Activated CD4-positive, alpha-beta T cell treated with anti-CD3 and anti-CD28 coated beads, Interleukin-10, Interleukin-2, amounts not matched to agents 100 ng/mL and 50 ng/mL, durations not matched to agents 16 hours and 8 hours (primary cell): Measurements from ENCODE around the gene DHX8.

Source experiments
- DNase-seq: peaks from one replicate; pipeline ENCODE4 v3.0.0-alpha.2; 2020

The DHX8 gene

GRCh38 chr17:43528319-43528987 lies 44.7 kb downstream of the DHX8 start:
- no peak for DNase-seq

- DNase-seq = no peak
These were observed 45.4 kb downstream of the DHX8 start for GRCh38 chr17:43528988-43529814.

GRCh38 chr17:43529947-43530287 lies 46.1 kb downstream of the DHX8 start:
- no peak for DNase-seq

GRCh38 chr17:43530288-43531081 lies 46.7 kb downstream of the DHX8 start:
- DNase-seq = no peak

GRCh38 chr17:43531082-43531378 lies 47.3 kb downstream of the DHX8 start:
- DNase-seq = no peak

GRCh38 chr17:43531955-43532354 lies 48.2 kb downstream of the DHX8 start:
- no peak for DNase-seq

GRCh38 chr17:43532581-43532980 lies 48.8 kb downstream of the DHX8 start:
- no peak for DNase-seq

- no peak for DNase-seq
These were observed 49.9 kb downstream of the DHX8 start for GRCh38 chr17:43533699-43534098.

GRCh38 chr17:43534909-43535308 lies 51.1 kb downstream of the DHX8 start:
- no peak for DNase-seq

- DNase-seq = no peak
These were observed 52.6 kb downstream of the DHX8 start for GRCh38 chr17:43536236-43536992.

GRCh38 chr17:43540821-43541674 lies 57.3 kb downstream of the DHX8 start:
- no peak for DNase-seq

- DNase-seq = no peak
These were observed 59.1 kb downstream of the DHX8 start for GRCh38 chr17:43542859-43543258.

- no peak for DNase-seq
These were observed 59.5 kb downstream of the DHX8 start for GRCh38 chr17:43543300-43543699.

GRCh38 chr17:43543771-43544575 lies 60.2 kb downstream of the DHX8 start:
- no peak for DNase-seq

GRCh38 chr17:43545383-43545632 lies 61.5 kb downstream of the DHX8 start:
- DNase-seq = no peak

- DNase-seq = peak; percentile 96
These were observed 62.8 kb downstream of the DHX8 start, which contains the start of gene ETV4 for GRCh38 chr17:43546319-43547188. Gene ETV4 (minus strand): TSS chr17:43546340. CDS start chr17:43545617, 723 bp downstream.

- DNase-seq = peak; percentile 9
These were observed 63.4 kb downstream of the DHX8 start for GRCh38 chr17:43547189-43547550.

- DNase-seq = no peak
These were observed 64.0 kb downstream of the DHX8 start for GRCh38 chr17:43547659-43548256.

GRCh38 chr17:43548689-43549379 lies 65.1 kb downstream of the DHX8 start:
- no peak for DNase-seq
